Smooth muscle cell (in vitro differentiated cells): ENCODE measurements around the gene FGF12. TPM values are rescaled to one million over a fixed set of nuclear protein-coding genes. Genes with fewer than 3 reads are reported as not detected.

Experiments used
- DNase-seq: peaks from one replicate; lab custom pipeline; 2025; ENCODE audit not compliant: unreplicated experiment; lab: John Stamatoyannopoulos, UW
- H2AFZ ChIP-seq: fragments of 200-600 bp; sonication (generic); 2 replicates; pipeline ENCODE4 v1.6.0; 2016; ENCODE audit warnings: antibody characterized with exemption, low read depth, mild to moderate bottlenecking
- H3F3A ChIP-seq: fragments of 200-600 bp; sonication (generic); 2 replicates; pipeline ENCODE4 v1.6.0; 2017; ENCODE audit warnings: antibody characterized with exemption, low read depth
- H3K27ac ChIP-seq: fragments of 200-600 bp; sonication (generic); 2 replicates; pipeline ENCODE4 v1.5.1; 2016; ENCODE audit warnings: low read depth, mild to moderate bottlenecking
- H3K27me3 ChIP-seq: fragments of 200-600 bp; sonication (generic); 2 replicates; pipeline ENCODE4 v1.6.1; 2016; ENCODE audit warnings: low read depth, mild to moderate bottlenecking
- H3K36me3 ChIP-seq: fragments of 200-600 bp; sonication (generic); 2 replicates; pipeline ENCODE4 v1.5.1; 2016; ENCODE audit warnings: low read depth
- H3K4me1 ChIP-seq: fragments of 200-600 bp; sonication (generic); 2 replicates; pipeline ENCODE4 v1.5.1; 2016; ENCODE audit warnings: low read depth
- H3K4me2 ChIP-seq: fragments of 200-600 bp; sonication (generic); 2 replicates; pipeline ENCODE4 v1.6.0; 2016; ENCODE audit warnings: mild to moderate bottlenecking
- H3K4me3 ChIP-seq: fragments of 200-600 bp; sonication (generic); 2 replicates; pipeline ENCODE4 v1.5.1; 2016; ENCODE audit warnings: mild to moderate bottlenecking
- H3K79me2 ChIP-seq: fragments of 200-600 bp; sonication (generic); 2 replicates; pipeline ENCODE4 v1.6.0; 2016; ENCODE audit warnings: low read depth, mild to moderate bottlenecking
- H3K9ac ChIP-seq: fragments of 200-600 bp; sonication (generic); 2 replicates; pipeline ENCODE4 v1.6.0; 2016; ENCODE audit warnings: low read depth
- H3K9me3 ChIP-seq: fragments of 200-600 bp; sonication (generic); replicated peaks from 2 replicates; pipeline ENCODE4 v1.5.1; 2016; ENCODE audit warnings: low read depth
- H4K20me1 ChIP-seq: fragments of 200-600 bp; sonication (generic); 2 replicates; pipeline ENCODE4 v1.6.0; 2016; ENCODE audit warnings: low read depth
- WGBS: methylation state at CpG from one replicate; pipeline ENCODE4 v1.1.7; 2016; ENCODE audit warnings: low lambda C conversion rate; 5-methylcytosine and 5-hydroxymethylcytosine counted together
- polyA plus RNA-seq: library from polyadenylated mRNA; unstranded; fragments of >200 nt; fragmentation: Nextera tagmentation; extraction: Ambion mirVana; gene quantifications from 2 replicates; pipeline ENCODE4 v1.2.1, GENCODE V29; 2016
- total RNA-seq: library from RNA; depleted of rRNA; stranded (reverse); fragments of >200 nt; gene quantifications from 2 replicates; pipeline ENCODE4 v1.2.3, GENCODE V29; 2014
- TF ChIP-seq, protein P1 (sequence below): fragments of 200-600 bp; sonication (generic); IDR thresholded peaks from 2 replicates; pipeline ENCODE4 v1.5.1; 2017; ENCODE audit warnings: borderline replicate concordance, mild to moderate bottlenecking, antibody characterized with exemption; ENCODE audit not compliant: insufficient read depth, poor library complexity, severe bottlenecking

Gene FGF12
- total and polyA plus RNA-seq, 2 experiments from 2014 or later = 0.47 to 1.0 TPM

DNA sequence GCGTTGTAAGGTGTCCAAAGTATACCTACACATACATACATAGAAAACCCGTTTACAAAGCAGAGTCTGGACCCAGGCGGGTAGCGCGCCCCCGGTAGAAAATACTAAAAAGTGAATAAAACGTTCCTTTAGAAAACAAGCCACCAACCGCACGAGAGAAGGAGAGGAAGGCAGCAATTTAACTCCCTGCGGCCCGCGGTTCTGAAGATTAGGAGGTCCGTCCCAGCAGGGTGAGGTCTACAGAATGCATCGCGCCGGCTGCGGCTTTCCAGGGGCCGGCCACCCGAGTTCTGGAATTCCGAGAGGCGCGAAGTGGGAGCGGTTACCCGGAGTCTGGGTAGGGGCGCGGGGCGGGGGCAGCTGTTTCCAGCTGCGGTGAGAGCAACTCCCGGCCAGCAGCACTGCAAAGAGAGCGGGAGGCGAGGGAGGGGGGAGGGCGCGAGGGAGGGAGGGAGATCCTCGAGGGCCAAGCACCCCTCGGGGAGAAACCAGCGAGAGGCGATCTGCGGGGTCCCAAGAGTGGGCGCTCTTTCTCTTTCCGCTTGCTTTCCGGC lies 318.6 kb downstream of the FGF12 start:
- peak overlapping the region; percentile 65 for H3K4me3 ChIP-seq
- H2AFZ ChIP-seq = peak overlapping the region; percentile 52

DNA sequence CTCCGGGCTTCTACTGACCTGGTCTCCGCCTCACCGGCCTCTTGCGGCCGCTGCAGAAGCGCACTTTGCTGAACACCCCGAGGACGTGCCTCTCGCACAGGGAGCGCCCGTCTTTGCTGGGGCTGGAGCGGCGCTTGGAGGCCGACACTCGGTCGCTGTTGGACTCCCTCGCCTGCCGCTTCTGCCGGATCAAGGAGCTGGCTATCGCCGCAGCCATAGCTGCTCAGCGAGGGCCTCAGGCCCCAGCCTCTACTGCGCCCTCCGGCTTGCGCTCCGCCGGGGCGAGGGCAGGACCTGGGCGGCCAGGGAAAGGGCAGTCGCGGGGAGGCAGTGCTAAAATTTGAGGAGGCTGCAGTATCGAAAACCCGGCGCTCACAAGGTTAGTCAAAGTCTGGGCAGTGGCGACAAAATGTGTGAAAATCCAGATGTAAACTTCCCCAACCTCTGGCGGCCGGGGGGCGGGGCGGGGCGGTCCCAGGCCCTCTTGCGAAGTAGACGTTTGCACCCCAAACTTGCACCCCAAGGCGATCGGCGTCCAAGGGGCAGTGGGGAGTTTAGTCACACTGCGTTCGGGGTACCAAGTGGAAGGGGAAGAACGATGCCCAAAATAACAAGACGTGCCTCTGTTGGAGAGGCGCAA lies 319.2 kb downstream of the FGF12 start:
- peaks cover 7% of the 10 kb centered on the region for H3K4me1 ChIP-seq
- peaks cover 75% of the 10 kb centered on the region for H3K27me3 ChIP-seq
- no peaks in the 10 kb centered on the region for H3F3A ChIP-seq
- no peaks in the 10 kb centered on the region for H3K79me2 ChIP-seq
- H3K4me3 ChIP-seq = peak overlapping the region; percentile 65
- no peaks in the 10 kb centered on the region for H3K36me3 ChIP-seq
- no peaks in the 10 kb centered on the region for H3K9me3 ChIP-seq
- peak overlapping the region; percentile 52 for H2AFZ ChIP-seq
- no peaks in the 10 kb centered on the region for H4K20me1 ChIP-seq
- peak overlapping the region; percentile 93 for H3K4me2 ChIP-seq
- 3% methylated on average over 50 of the region's 50 CpGs for WGBS
- no peak for DNase-seq
- H3K27ac ChIP-seq = no peak overlapping the region
- H3K9ac ChIP-seq = no peak overlapping the region
- TF ChIP-seq, protein P1, sequence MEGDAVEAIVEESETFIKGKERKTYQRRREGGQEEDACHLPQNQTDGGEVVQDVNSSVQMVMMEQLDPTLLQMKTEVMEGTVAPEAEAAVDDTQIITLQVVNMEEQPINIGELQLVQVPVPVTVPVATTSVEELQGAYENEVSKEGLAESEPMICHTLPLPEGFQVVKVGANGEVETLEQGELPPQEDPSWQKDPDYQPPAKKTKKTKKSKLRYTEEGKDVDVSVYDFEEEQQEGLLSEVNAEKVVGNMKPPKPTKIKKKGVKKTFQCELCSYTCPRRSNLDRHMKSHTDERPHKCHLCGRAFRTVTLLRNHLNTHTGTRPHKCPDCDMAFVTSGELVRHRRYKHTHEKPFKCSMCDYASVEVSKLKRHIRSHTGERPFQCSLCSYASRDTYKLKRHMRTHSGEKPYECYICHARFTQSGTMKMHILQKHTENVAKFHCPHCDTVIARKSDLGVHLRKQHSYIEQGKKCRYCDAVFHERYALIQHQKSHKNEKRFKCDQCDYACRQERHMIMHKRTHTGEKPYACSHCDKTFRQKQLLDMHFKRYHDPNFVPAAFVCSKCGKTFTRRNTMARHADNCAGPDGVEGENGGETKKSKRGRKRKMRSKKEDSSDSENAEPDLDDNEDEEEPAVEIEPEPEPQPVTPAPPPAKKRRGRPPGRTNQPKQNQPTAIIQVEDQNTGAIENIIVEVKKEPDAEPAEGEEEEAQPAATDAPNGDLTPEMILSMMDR = no peak

More for the DNA sequence above, 318.6 kb downstream of the FGF12 start:
- H3K27me3 ChIP-seq = peaks cover 75% of the 10 kb centered on the region
- 2% methylated on average over 32 of the region's 41 CpGs for WGBS
- no peaks in the 10 kb centered on the region for H3K36me3 ChIP-seq
- no peak overlapping the region for H3K27ac ChIP-seq
- H3K79me2 ChIP-seq = no peaks in the 10 kb centered on the region
- H3K9ac ChIP-seq = no peak overlapping the region
- no peak for DNase-seq
- H3K9me3 ChIP-seq = no peaks in the 10 kb centered on the region
- peak overlapping the region; percentile 93 for H3K4me2 ChIP-seq
- peaks cover 7% of the 10 kb centered on the region for H3K4me1 ChIP-seq
- no peaks in the 10 kb centered on the region for H3F3A ChIP-seq
- TF ChIP-seq, protein P1 = no peak
- no peaks in the 10 kb centered on the region for H4K20me1 ChIP-seq

DNA sequence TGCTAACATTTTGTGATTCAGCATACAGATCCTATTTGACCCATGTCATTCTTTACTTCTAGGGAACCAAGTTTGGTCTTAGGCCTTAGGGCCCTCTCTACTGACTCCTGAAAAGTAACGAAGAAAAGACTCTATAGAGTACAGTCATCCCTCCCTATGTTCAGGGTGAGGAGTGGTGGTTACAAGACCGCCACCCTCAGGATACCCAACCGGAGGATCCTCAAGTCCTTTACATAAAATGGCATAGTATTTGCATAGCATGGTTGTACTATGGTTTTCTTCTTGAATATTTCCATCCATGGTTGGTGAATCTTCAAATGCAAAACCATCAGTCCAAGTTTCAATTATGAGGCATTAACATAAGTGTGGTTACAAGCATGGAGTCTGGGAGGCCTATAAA lies 327.6 kb downstream of the FGF12 start:
- Histone ChIP-seq H3K4me2 (no peak overlapping the region), H2AFZ (no peak overlapping the region), H3K9ac (no peak overlapping the region), H3K4me3 (no peak overlapping the region), H3K79me2 (no peaks in the 10 kb centered on the region), H3K9me3 (no peaks in the 10 kb centered on the region), H4K20me1 (no peaks in the 10 kb centered on the region), H3K36me3 (no peaks in the 10 kb centered on the region), H3K4me1 (no peaks in the 10 kb centered on the region), H3K27ac (no peak overlapping the region), H3K27me3 (peaks cover 7% of the 10 kb centered on the region), H3F3A (no peaks in the 10 kb centered on the region)
- DNase-seq = no peak
- WGBS = 95% methylated on average over 3 of the region's 3 CpGs
- TF ChIP-seq, protein P1 = no peak

DNA sequence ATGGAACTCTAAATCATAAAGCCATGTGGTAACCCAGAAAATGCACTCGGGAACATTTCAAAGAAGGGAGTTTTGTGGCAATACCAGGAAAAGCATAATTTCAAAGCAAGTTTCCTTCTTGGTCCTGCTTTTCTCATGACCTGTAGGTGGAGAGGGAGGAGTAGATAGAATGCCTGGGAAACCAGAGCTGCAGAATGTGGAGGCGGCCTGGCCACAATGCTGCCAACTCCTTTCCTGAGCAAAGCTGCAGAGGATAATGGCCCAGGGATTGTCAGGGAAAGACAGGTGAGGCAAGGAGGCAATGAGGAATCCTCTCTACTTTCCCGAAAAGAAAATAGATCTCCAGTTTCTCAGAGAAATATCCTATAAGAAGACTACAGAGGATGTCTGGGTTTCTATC lies 330.3 kb downstream of the FGF12 start:
- Histone ChIP-seq H3K4me3 (no peak overlapping the region), H3F3A (no peaks in the 10 kb centered on the region), H3K79me2 (no peaks in the 10 kb centered on the region), H3K4me2 (no peak overlapping the region), H2AFZ (no peak overlapping the region), H3K4me1 (no peaks in the 10 kb centered on the region), H3K36me3 (no peaks in the 10 kb centered on the region), H3K27ac (no peak overlapping the region), H3K9ac (no peak overlapping the region), H4K20me1 (no peaks in the 10 kb centered on the region), H3K9me3 (no peaks in the 10 kb centered on the region), H3K27me3 (peaks cover 7% of the 10 kb centered on the region)
- 82% methylated on average over 3 of the region's 3 CpGs for WGBS
- TF ChIP-seq, protein P1 = no peak
- no peak for DNase-seq
